Activated naive CD4-positive, alpha-beta T cell treated with anti-CD3 and anti-CD28 coated beads, Interleukin-2, amount 10 ng/mL, durations not matched to agents 7 days and 5 days (primary cell): ENCODE measurements around the gene BICD1.

ENCODE experiments used
- CTCF ChIA-PET: fragments of 350-600 bp; sonication (Branson Sonifier 250); formaldehyde crosslinking; loops from one replicate; lab custom pipeline; 2021; ENCODE audit warnings: antibody characterized with exemption; lab: Charles Lee
- DNase-seq: peaks from one replicate; pipeline ENCODE4 v3.0.0-alpha.2; 2020
- H3K27ac Mint-ChIP-seq: one replicate; pipeline ENCODE4 v1.8.0; 2021; ENCODE audit warnings: mild to moderate bottlenecking, moderate library complexity, mixed read lengths
- H3K27me3 Mint-ChIP-seq: one replicate; pipeline ENCODE4 v1.8.0; 2021; ENCODE audit warnings: mild to moderate bottlenecking, mixed read lengths
- H3K36me3 Mint-ChIP-seq: one replicate; pipeline ENCODE4 v1.8.0; 2021; ENCODE audit warnings: mixed read lengths
- H3K4me1 Mint-ChIP-seq: one replicate; pipeline ENCODE4 v1.8.0; 2021; ENCODE audit warnings: mixed read lengths
- H3K4me3 Mint-ChIP-seq: one replicate; pipeline ENCODE4 v1.8.0; 2021; ENCODE audit warnings: mild to moderate bottlenecking, moderate library complexity, mixed read lengths
- H3K9me3 Mint-ChIP-seq: one replicate; pipeline ENCODE4 v1.8.0; 2021; ENCODE audit warnings: mixed read lengths

The BICD1 gene

GRCh38 chr12:32332446-32332845, 225.8 kb downstream of the BICD1 start:
- Mint-ChIP-seq H3K36me3 (no peaks in the 10 kb centered on the region), H3K27me3 (no peaks in the 10 kb centered on the region), H3K27ac (no peak overlapping the region)

GRCh38 chr12:32334371-32334777, 227.7 kb downstream of the BICD1 start:
- no peak overlapping the region for H3K4me3 Mint-ChIP-seq
- no peaks in the 10 kb centered on the region for H3K27me3 Mint-ChIP-seq
- no peaks in the 10 kb centered on the region for H3K36me3 Mint-ChIP-seq
- DNase-seq = no peak
- H3K9me3 Mint-ChIP-seq = no peaks in the 10 kb centered on the region
- H3K27ac Mint-ChIP-seq = no peak overlapping the region
- H3K4me1 Mint-ChIP-seq = no peaks in the 10 kb centered on the region
- CTCF ChIA-PET = no interaction called here

More at GRCh38 chr12:32332446-32332845, 225.8 kb downstream of the BICD1 start:
- Mint-ChIP-seq H3K4me3 (no peak overlapping the region), H3K9me3 (no peaks in the 10 kb centered on the region), H3K4me1 (no peaks in the 10 kb centered on the region)
- CTCF ChIA-PET = no interaction called here
- DNase-seq = no peak

- DNase-seq = no peak
- H3K36me3 Mint-ChIP-seq = no peaks in the 10 kb centered on the region
- H3K4me1 Mint-ChIP-seq = no peaks in the 10 kb centered on the region
- H3K27ac Mint-ChIP-seq = no peak overlapping the region
- no peaks in the 10 kb centered on the region for H3K9me3 Mint-ChIP-seq
- no peak overlapping the region for H3K4me3 Mint-ChIP-seq
- CTCF ChIA-PET = interaction anchor here (1.4 kb wide), 1 partner anchor 12 kb away, joined by 5 read pairs; no protein-coding TSS in a partner anchor
- H3K27me3 Mint-ChIP-seq = no peaks in the 10 kb centered on the region
These were observed 229.6 kb downstream of the BICD1 start for GRCh38 chr12:32336261-32336660.

- Mint-ChIP-seq H3K9me3 (no peaks in the 10 kb centered on the region), H3K27ac (no peak overlapping the region), H3K27me3 (no peaks in the 10 kb centered on the region), H3K4me3 (no peak overlapping the region), H3K36me3 (no peaks in the 10 kb centered on the region), H3K4me1 (no peaks in the 10 kb centered on the region)
- DNase-seq = no peak
- CTCF ChIA-PET = interaction anchor here (0.6 kb wide), 1 partner anchor 708 kb away, joined by 3 read pairs; no protein-coding TSS in a partner anchor
These were observed 236.8 kb downstream of the BICD1 start for GRCh38 chr12:32343496-32343895.

- no peaks in the 10 kb centered on the region for H3K9me3 Mint-ChIP-seq
- no peaks in the 10 kb centered on the region for H3K4me1 Mint-ChIP-seq
- CTCF ChIA-PET = interaction anchor here (0.6 kb wide), 1 partner anchor 708 kb away, joined by 3 read pairs; no protein-coding TSS in a partner anchor
- no peak overlapping the region for H3K27ac Mint-ChIP-seq
- H3K27me3 Mint-ChIP-seq = no peaks in the 10 kb centered on the region
- DNase-seq = no peak
- H3K4me3 Mint-ChIP-seq = no peak overlapping the region
- H3K36me3 Mint-ChIP-seq = no peaks in the 10 kb centered on the region
These were observed 237.4 kb downstream of the BICD1 start for GRCh38 chr12:32344047-32344446.

GRCh38 chr12:32353540-32353939, 246.9 kb downstream of the BICD1 start:
- Mint-ChIP-seq H3K27me3 (no peaks in the 10 kb centered on the region), H3K27ac (no peak overlapping the region), H3K36me3 (no peaks in the 10 kb centered on the region), H3K4me3 (no peak overlapping the region), H3K9me3 (no peaks in the 10 kb centered on the region), H3K4me1 (no peaks in the 10 kb centered on the region)
- CTCF ChIA-PET = interaction anchor here (1.1 kb wide), 1 partner anchor 102 kb away, joined by 3 read pairs; no protein-coding TSS in a partner anchor
- DNase-seq = no peak

- CTCF ChIA-PET = no interaction called here
- DNase-seq = no peak
These were observed 251.1 kb downstream of the BICD1 start for GRCh38 chr12:32357601-32358249.

GRCh38 chr12:32360956-32361355, 254.3 kb downstream of the BICD1 start:
- CTCF ChIA-PET = no interaction called here
- Mint-ChIP-seq H3K36me3 (no peaks in the 10 kb centered on the region), H3K27ac (no peak overlapping the region), H3K9me3 (no peaks in the 10 kb centered on the region), H3K27me3 (no peaks in the 10 kb centered on the region), H3K4me1 (no peaks in the 10 kb centered on the region), H3K4me3 (no peak overlapping the region)
- no peak for DNase-seq

More at GRCh38 chr12:32357601-32358249, 251.1 kb downstream of the BICD1 start:
- Mint-ChIP-seq H3K27me3 (no peaks in the 10 kb centered on the region), H3K4me1 (no peaks in the 10 kb centered on the region), H3K27ac (no peak overlapping the region), H3K9me3 (no peaks in the 10 kb centered on the region), H3K36me3 (no peaks in the 10 kb centered on the region), H3K4me3 (no peak overlapping the region)

GRCh38 chr12:32362892-32363291, 256.2 kb downstream of the BICD1 start:
- Mint-ChIP-seq H3K27ac (no peak overlapping the region), H3K4me3 (no peak overlapping the region)
- CTCF ChIA-PET = interaction anchor here (1.2 kb wide), 1 partner anchor 709 kb away, joined by 4 read pairs; no protein-coding TSS in a partner anchor

GRCh38 chr12:32365473-32366064, 258.9 kb downstream of the BICD1 start:
- H3K27ac Mint-ChIP-seq = no peak overlapping the region
- DNase-seq = peak; percentile 64
- H3K9me3 Mint-ChIP-seq = no peaks in the 10 kb centered on the region
- no peaks in the 10 kb centered on the region for H3K4me1 Mint-ChIP-seq
- CTCF ChIA-PET = interaction anchor here (0.6 to 4.2 kb wide), 8 partner anchors 104 to 713 kb away, joined by 3 to 22 read pairs (median 4); partner anchors contain the start of gene YARS2
- H3K27me3 Mint-ChIP-seq = no peaks in the 10 kb centered on the region
- H3K4me3 Mint-ChIP-seq = no peak overlapping the region
- H3K36me3 Mint-ChIP-seq = no peaks in the 10 kb centered on the region

More at GRCh38 chr12:32362892-32363291, 256.2 kb downstream of the BICD1 start:
- Mint-ChIP-seq H3K4me1 (no peaks in the 10 kb centered on the region), H3K27me3 (no peaks in the 10 kb centered on the region), H3K9me3 (no peaks in the 10 kb centered on the region), H3K36me3 (no peaks in the 10 kb centered on the region)
- DNase-seq = no peak

GRCh38 chr12:32366714-32367113, 260.1 kb downstream of the BICD1 start:
- CTCF ChIA-PET = interaction anchor here (1.4 to 4.2 kb wide), 3 partner anchors 32 to 388 kb away, joined by 3 to 22 read pairs (median 4); partner anchors contain the start of genes FGD4 and YARS2
- no peaks in the 10 kb centered on the region for H3K27me3 Mint-ChIP-seq
- no peaks in the 10 kb centered on the region for H3K9me3 Mint-ChIP-seq
- H3K4me3 Mint-ChIP-seq = no peak overlapping the region
- no peaks in the 10 kb centered on the region for H3K36me3 Mint-ChIP-seq
- H3K4me1 Mint-ChIP-seq = no peaks in the 10 kb centered on the region
- DNase-seq = no peak
- no peak overlapping the region for H3K27ac Mint-ChIP-seq

GRCh38 chr12:32367381-32367780, 260.7 kb downstream of the BICD1 start:
- DNase-seq = no peak
- CTCF ChIA-PET = interaction anchor here (0.6 to 4.2 kb wide), 5 partner anchors 32 to 715 kb away, joined by 3 to 22 read pairs (median 3); partner anchors contain the start of genes FGD4 and YARS2
- H3K36me3 Mint-ChIP-seq = no peaks in the 10 kb centered on the region
- no peaks in the 10 kb centered on the region for H3K9me3 Mint-ChIP-seq
- H3K27ac Mint-ChIP-seq = no peak overlapping the region
- no peaks in the 10 kb centered on the region for H3K4me1 Mint-ChIP-seq
- no peaks in the 10 kb centered on the region for H3K27me3 Mint-ChIP-seq
- H3K4me3 Mint-ChIP-seq = no peak overlapping the region

- H3K9me3 Mint-ChIP-seq = no peaks in the 10 kb centered on the region
- H3K4me3 Mint-ChIP-seq = no peak overlapping the region
- CTCF ChIA-PET = interaction anchor here (1.0 kb wide), 1 partner anchor 40 kb away, joined by 3 read pairs; no protein-coding TSS in a partner anchor
- H3K27ac Mint-ChIP-seq = no peak overlapping the region
- H3K4me1 Mint-ChIP-seq = no peaks in the 10 kb centered on the region
- no peak for DNase-seq
- H3K36me3 Mint-ChIP-seq = no peaks in the 10 kb centered on the region
- H3K27me3 Mint-ChIP-seq = no peaks in the 10 kb centered on the region
These were observed 262.6 kb downstream of the BICD1 start for GRCh38 chr12:32369202-32369601.

GRCh38 chr12:32377344-32378055, 270.9 kb downstream of the BICD1 start:
- Mint-ChIP-seq H3K4me3 (no peak overlapping the region), H3K4me1 (no peaks in the 10 kb centered on the region), H3K27me3 (no peaks in the 10 kb centered on the region), H3K36me3 (no peaks in the 10 kb centered on the region), H3K27ac (no peak overlapping the region), H3K9me3 (no peaks in the 10 kb centered on the region)
- no peak for DNase-seq
- CTCF ChIA-PET = no interaction called here
